NCI-H128 (cell line): Measurements from ENCODE around the gene QSOX1.
"Not testable (repeated sequence)": the region's sequence is repeated elsewhere in the genome, so short reads cannot be mapped to it uniquely, and the experiment has no call there.

Experiments
- DNase-seq: peaks from one replicate; lab custom pipeline; 2025; ENCODE audit not compliant: unreplicated experiment; lab: John Stamatoyannopoulos, UW

QSOX1 gene

GRCh38 chr1:180154325-180155181 is at the start of gene QSOX1:
Gene QSOX1, plus strand, starts transcription at chr1:180154869. Its CDS starts 39 bp downstream, at chr1:180154908.
- DNase-seq: peak; percentile 80

DNA sequence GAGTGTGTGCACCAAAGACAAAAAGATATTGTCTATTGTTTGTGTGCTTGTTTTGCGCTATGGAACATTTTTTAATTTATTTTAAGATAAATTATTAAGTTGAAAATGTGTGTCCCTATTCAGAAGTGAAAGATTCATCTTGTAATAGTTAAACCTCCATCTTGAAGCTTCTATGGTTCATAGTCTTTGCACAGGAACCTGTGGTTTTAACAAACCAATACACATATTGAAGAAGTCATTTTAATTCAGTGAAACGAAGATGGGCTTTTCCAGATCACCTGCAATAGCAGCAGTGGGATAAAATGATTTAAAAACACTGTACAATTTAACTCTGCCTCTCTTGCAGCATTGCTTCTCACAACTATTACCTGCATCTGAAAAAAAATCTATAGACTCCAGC is 42.6 kb upstream of the QSOX1 start:
- no peak for DNase-seq

GRCh38 chr1:180112984-180113647 is 41.6 kb upstream of the QSOX1 start:
- DNase-seq: no peak

DNA sequence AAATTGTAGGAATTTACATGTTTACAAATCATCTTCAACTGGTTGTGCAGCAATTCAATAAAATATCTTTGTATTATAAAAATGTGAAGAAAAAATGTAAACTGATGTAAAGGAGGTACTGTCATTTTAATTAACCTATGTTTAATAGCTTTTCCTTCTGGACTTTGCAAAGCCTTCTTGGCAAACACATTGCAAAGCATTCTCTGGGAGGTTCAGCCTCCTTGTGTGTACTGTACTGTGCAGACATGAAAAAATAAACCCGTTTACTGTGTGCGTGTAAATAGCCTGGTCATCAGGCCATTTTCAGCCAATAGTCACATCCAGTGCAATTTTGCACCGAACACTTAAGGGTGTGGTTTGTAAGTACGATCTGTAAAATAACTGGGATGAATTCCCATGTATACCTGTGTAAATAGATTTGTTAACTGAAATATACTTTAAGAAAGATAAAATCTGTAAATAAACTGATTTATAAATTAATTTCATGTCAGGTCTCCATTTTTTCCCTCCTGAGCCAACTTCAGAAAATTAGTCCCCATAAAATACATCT is 40.2 kb upstream of the QSOX1 start:
- no peak for DNase-seq

- DNase-seq: no peak
Measured at GRCh38 chr1:180116964-180117763, 37.5 kb upstream of the QSOX1 start.

GRCh38 chr1:180117764-180118116 is 36.9 kb upstream of the QSOX1 start:
- no peak for DNase-seq

- no peak for DNase-seq
Measured at GRCh38 chr1:180119837-180120236, 34.8 kb upstream of the QSOX1 start.

DNA sequence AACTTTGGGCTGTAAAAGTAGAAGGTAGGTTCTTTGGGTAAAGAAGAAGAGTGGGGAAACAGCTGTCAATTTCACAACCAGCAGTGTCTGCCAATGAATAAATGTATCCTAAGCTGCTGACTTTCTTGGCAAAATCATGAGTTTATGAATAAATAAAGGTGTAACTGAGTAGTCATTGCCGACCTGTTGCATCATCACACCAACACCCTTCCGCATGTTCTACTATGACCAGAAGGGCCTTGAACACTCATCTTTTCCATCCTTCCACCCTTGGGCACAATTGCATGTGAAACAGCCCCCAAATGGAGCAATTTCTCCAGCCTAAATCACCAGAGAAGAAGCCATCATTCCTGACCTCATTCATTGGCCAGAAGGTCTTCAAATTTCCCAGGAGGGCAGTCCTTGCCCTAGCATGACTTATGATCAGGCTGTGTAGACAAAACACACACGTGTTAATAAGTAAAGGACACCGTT is 31.2 kb upstream of the QSOX1 start:
- no peak for DNase-seq

GRCh38 chr1:180130651-180131050 is 24.0 kb upstream of the QSOX1 start:
- no peak for DNase-seq

GRCh38 chr1:180131510-180131909 is 23.2 kb upstream of the QSOX1 start:
- no peak for DNase-seq

- DNase-seq: no peak
Measured at GRCh38 chr1:180133193-180133592, 21.5 kb upstream of the QSOX1 start.

GRCh38 chr1:180133688-180134087 is 21.0 kb upstream of the QSOX1 start:
- not testable (repeated sequence) for DNase-seq

DNA sequence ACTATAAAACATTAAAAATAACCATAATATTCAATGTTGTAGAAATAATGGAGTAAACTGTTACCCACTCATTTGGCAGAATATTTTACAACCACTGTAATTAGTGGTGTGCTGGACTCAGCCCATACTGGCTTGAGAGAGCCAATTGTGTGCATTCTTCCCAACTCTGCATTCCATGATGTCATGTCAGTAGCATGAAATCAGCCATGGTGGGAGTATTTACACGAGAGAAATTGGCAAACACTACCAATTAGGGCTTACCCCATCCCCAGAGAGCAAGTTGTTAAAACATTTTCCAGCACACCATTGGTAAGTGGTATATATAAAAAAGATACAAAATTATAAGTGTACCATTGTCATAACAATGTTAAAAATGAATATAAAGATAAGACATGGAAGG is 19.1 kb upstream of the QSOX1 start:
- no peak for DNase-seq

- DNase-seq: no peak
Measured at GRCh38 chr1:180136331-180136967, 18.2 kb upstream of the QSOX1 start.

DNA sequence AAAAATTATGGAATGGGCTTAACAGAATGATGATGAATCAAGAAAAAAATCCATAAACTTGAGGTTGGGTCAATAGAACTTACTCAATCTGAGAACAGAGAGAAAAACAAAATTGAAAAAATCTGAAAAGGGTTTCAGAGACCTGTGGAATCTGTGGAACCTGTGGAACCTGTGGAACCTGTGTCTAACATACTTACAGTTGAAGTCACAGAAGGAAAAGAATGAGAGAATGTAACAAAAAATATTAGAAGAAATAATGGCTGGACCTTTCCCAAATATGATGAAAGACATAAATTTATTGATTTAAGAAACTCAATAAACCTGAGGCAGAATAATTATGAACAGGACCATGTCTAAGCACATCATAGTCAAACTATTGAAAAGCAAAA is 17.7 kb upstream of the QSOX1 start:
- no peak for DNase-seq

DNA sequence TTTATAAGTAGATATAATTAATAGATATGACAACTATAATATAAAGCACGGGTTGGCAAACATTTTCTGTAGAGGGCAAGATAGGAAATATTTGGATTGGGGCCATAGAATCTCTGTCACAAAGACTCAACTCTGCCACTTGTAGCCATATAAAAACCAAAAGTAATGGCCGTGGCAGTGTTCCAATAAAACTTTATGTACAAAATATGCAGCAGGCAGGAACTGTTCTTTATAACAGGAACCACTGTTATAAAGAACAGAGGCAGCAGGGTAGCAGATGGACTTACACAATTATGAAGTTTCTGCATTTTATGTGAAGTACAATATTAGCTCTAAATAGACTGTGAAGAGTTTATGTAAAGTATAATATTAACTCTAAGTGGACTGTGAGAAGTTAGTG is 16.9 kb upstream of the QSOX1 start:
- DNase-seq: no peak

GRCh38 chr1:180141381-180141934 is 13.2 kb upstream of the QSOX1 start:
- DNase-seq: no peak

DNA sequence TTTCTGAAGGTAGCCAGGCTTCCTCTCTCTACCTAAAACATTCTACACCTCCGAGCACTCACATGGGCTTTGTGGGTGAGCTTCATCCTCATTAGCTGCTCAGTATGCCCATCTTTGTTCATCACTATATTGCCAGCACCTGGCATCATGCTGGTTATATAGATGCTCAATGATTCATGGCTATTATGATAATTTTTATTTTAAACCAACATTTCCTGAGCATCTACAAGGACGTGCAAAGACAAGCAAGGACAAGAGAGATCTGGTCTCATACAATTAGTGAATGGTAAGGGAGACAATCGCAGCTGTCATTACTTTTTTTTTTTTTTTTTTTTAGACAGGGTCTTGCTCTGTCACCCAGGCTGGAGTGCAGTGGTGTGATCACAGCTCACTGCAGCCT is 11.3 kb upstream of the QSOX1 start:
- no peak for DNase-seq

DNA sequence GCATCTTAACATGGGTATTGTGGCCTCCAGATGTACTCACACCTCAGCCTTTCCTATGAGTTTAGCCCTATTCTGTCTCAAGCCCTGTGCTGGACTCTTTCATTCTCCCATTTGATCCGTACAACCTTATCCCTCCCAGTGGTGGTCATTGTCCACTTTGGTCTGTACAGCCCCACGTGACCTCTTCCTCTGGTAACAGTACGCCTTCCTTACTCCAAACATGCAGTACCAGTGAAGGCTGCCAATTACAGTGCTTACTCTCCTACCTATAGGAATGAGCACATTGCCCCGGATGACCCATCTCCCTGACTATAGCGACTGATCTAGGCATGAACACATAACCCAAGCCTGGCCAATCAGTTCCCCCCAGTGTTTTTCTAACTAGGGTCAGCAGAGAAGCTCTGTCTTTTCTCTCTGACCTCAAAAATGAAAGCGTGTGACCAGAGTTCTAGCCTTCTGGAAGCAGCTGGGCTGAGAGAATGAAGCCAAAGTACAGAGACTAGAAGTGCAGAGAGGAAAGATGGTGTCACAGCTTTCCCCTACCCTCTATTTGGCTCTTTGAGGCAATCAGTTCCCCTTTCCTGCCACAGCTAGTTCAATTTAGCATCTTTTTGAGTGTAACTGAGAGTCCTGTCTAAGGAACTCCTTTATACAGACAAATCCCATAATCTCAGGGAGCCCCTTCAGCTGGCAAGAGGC is 9.9 kb upstream of the QSOX1 start:
- no peak for DNase-seq

DNA sequence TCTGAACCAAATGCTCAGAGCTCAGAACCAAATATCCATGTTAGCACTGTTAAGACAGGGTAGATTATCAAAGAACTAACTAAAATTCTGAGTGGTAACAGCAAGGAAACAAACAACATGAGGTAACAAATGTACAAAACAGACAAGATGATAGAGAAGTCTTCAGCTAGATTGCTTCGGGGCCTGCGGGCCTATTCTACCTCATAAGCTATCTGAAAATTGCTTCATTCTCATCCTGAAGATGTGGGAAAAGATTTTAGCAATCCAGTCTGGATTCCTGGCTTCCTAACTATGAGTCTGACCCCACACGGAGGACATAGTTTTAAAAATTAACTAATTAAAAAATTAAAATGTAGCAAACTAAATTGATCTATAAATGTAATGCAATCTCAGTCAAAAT is 9.2 kb upstream of the QSOX1 start:
- DNase-seq: no peak
